Non-pigmented ciliary epithelial cell (primary cell): ENCODE data around the gene NEO1.
"Not testable (repeated sequence)": the region's sequence is repeated elsewhere in the genome, so short reads cannot be mapped to it uniquely, and the experiment has no call there.

ENCODE experiments used
- DNase-seq: peaks from one replicate; pipeline ENCODE4 v3.0.0-alpha.2; 2010; ENCODE audit warnings: low read depth

NEO1 gene

DNA sequence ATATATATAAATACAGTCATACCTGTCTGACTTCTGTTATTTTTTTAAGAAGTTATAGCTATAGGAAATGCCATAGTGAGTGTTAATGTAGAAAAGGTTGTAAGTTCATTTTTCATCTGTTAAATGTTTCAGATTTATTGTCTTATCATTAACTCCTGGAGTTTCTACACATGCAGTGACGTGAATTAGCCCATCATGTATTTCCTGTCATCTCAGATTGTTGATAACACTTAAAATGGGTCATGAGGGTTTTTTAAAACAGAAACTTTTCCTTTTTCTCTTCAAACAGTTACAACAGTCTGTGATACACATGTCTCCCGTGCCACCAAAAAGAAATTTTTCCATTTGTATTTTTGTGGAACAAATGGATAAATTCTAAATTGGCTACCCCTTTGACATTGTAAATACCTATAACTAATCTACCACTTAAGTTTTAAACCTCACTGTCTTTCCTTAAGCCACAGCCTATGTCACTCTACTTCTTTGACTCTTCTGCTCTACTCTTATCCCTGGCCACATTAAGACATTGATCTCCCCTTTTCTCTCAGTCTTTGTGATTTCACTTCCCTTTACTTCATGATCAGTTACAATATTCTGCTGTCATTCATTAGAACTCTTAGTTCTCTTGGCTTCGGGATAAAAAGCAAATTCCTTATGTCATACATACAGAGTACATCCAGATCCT is 89.1 kb downstream of the NEO1 start:
- no peak for DNase-seq

DNA sequence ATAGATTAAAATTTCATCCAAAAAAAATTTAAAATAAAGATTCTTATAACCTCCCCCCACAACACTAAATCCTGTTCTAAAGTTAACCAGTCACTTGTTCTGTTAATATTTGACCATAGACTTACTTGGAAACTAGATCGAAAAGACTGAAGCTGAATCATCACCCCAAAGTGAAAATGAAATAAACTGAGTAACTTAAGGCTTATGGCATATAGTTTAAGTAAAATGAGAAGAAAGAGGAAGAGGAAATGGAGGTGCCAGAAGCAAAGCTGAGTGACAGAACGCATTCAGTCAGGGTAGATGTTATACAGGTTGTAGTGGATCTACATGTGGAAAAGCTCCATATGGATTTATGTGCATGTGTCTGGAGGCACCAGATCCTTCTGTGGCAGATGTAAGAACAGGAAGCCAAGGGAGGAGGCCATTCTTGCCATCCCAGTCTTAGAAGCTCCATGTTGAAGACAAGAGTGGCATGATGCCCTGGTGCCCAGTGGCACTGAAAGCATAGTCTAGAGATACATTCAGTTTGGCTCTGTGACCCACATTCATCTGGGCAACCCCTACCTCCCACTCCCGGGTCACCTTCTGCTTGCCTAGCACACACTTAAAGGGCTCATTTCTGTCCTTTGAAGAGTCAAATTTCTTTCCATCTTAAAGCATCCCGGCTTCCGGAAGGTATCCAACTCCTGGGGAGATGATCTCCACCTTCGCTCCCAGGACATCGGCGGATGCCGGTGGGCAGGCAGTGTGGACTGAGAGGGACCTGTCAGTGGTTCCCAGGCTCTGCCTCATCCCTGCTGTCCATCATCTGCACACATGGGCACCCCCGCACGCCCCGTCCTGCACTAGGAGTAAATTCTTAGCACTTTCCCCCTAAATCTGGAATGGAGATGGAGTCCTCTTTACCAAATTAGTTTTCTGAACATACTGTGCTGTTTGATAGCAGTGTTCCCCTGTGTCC is 90.8 kb downstream of the NEO1 start:
- no peak for DNase-seq

DNA sequence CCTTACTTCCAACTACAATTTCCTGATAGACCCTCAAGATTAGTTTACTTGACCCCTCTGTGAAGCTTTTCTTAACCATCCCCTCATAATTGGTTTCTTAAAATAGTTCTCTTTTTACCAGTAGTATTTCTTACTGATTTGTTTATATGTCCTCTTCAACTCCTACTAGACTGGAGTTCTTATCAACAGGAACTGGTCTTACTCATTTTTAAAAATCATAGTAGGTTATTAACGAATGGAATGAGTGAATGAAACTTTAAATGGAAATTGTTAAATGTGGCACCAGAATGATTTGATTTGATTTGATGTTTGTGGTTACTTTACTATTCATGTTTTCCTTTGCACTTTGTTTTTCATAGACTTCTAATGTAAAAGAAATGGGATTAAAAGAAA is 91.5 kb downstream of the NEO1 start:
- DNase-seq, result no peak

DNA sequence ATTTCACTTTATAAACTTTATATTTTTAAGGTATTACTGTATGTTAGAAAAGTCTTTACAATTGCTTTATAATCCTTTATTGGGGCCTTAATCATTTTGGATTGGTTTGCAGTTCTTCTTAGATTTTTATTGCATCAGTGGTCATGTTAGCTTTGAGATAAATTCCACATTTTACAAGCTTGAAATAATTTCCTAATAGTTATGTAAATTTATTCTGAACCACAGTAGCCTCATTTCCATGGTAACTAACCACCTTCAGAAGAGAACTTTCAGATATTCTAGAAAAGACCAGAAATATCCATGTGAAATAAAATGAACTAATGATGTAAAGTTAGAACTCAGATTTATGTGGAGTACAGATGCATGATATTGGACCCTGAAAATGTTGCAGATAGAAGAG is 94.2 kb downstream of the NEO1 start:
- no peak for DNase-seq

DNA sequence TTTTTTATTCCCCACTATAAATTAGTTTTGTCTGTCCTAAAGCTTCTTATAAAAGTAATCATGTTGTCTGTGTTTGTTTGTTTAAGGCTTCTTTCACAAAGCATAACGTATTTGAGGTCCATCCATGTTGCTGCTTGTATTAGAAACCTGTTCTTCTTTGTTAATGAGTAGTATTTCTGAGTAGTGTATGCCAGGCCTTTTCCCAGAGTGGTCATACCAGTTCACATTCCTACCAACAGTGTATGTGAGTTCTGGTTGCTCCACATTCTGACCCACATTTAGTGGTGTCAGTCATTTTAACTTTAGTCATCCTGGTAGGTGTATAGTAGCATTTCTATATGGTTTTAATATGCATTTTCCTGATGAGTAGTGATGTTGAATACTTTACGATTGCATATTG is 98.6 kb downstream of the NEO1 start:
- DNase-seq, result no peak

DNA sequence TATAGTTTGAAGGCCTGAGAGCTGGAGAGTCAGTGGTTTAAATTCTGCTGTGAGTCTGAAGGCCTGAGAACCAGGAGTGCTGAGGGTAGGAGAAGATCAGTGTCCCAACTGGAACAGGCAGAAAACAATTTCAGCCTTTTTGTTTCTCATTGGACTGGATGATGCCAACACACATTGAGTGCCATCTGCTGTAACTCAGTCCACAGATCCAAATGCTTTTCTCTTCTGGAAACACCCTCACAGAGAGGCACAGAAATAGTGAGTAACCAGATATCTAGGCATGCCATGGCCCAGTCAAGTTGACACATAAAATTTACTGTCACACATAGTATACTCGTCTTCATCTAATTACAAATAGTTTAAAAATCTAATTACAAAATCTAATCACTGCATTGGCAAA is 100.8 kb downstream of the NEO1 start:
- no peak for DNase-seq

DNA sequence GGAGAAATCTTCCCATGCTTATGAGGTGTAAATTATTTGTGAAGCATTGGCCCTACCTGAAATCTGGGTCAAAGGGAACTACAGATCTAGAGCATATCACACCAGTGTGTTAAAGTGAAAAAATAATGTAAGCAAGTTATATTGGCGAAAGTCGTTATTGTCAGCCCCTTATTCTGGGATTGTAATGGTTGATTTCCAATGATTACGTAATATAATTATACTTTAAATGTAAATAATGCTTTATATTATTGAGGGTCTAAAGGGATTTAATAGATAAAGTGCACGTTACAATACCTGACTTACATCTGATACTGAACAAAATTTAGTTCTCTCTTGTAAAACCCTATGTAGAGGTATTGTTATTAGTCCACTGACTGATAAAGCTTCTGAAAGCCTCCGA is 101.2 kb downstream of the NEO1 start:
- DNase-seq, result no peak

DNA sequence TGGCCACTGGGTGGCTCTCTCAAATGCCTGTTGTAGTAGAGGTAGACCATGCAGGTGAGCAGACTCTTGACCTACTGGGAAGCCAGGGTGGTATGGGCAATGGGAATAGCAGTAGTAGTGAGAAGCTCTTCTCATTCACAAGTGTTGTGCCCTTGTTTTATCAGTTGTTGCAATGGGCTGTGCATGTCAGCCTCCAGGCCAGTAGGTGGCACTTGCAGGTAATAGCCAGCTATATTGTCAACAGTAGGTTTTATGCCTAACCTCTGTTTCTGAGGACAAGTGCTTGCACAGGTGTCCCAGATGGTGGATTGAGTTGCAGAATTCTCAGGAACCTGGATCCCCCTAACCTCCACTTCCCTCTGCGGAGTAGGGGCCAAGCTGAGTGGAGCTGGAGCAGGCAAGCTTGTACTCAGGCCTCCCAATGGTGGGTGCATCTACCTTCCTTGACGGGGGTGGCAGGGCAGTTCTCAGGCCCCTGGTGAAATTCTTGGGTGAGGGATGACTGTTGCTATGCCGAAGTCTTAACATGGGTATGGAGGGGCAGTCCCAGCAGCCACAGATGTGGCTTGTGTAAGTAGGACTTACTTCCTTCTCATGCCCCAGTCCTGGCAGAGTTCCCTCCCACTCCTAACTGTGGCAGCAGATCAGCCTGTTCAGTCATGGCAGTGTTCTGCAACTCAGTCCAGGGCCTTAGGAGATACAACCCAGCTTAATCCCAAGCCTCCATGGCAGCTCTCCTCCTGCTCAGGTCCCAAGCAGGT is 104.3 kb downstream of the NEO1 start:
- DNase-seq, result no peak

DNA sequence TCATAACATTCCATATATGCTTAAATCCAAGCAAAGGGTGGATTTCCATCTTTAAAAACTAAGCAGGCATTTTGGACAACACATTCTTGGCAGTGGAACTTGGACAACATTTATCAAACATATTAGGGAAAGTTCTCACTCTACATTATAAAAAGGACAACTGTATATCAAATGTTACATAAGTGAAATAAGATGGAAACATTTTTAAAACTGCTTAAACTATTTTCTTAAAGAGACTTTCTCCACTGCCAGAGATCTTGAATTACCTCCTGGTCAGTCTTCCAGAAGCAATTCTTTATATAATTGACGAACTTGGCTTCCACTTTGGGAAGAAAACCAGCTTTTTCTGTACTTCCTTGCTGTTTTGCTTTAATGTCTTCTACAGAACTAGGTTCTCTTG is 109.3 kb downstream of the NEO1 start:
- no peak for DNase-seq

DNA sequence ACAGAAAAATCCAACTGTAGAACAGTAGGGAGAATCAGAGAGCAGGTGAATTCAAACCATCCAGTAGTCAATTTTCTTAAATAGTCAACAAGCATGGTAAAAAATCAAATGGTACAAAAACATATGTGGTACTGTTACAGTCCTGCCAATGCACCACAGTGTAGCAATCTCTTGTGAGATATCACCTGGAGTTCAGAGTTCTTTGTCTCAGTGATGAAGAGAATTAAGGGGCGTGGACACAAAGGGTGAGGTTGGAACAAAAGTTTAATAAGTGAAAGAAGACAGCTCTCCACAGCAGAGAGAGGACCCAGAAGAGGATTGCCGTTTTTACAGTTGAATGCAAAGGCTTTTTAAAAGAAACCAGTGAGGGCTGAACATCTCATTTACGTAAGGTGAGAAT is 113.2 kb downstream of the NEO1 start:
- no peak for DNase-seq

DNA sequence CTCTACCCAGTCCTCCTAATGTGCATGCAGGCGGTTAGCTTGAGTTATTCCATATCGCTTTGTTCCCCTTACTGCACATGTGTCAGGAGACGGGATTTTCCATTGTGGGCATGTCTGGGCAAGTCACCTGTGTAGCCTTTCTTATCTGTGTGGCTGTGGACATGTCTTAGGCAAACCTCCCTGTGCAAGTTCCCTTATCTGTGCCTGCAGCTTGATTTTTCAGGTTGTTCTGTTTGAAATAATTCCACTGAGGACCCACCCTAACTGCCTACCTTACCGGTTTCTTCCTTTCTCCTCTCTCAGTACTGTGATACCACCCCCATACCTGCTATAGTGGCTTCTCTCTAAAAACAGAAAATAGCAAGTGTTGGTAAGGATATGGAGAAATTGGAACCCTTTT is 113.6 kb downstream of the NEO1 start:
- DNase-seq, result no peak

DNA sequence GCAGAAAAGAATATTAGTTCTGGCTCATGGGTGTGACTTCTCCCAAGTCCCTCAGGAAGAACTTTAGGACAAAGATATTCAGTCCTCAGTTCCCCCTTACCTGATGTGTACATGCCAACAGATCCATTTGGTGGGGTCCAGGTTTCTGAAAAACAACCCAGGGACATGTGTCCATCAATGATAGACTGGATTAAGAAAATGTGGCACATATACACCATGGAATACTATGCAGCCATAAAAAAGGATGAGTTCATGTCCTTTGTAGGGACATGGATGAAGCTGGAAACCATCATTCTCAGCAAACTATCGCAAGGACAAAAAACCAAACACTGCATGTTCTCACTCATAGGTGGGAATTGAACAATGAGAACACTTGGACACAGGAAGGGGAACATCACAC is 114.4 kb downstream of the NEO1 start:
- DNase-seq, result not testable (repeated sequence)

DNA sequence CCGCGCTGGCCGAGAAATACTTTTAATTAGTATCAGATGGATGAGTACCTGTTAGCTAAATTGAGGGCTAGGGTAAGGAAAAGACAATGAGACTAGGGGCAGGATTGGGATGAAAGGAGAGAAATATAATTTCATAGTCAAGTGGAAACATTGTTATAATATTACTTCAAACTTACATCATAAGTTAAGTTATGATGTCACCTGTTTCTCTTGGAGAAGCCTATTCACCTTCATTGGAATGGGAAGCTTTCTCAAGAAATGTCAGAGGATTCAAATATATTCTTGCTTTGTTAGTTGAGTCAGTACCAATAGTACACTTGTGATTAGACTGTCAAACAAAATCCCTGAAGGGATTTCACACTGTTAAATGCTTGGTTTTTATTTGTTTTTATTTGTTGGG is 116.2 kb downstream of the NEO1 start:
- no peak for DNase-seq

DNA sequence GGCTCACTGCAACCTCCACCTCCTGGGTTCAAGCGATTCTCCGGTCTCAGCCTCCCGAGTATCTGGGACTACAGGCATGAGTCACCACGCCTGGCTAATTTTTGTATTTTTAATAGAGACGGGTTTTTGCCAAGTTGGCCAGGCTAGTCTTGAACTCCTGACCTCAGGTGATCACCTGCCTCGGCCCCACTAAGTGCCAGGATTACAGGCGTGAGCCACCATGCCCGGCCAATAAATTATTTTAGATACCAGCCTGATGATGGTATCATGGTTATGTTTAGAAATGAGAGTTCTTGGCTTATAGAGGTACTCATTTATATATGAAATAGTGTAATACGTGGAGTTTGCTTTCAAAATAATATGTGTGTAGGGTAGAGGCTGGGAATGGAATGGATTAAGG is 119.4 kb downstream of the NEO1 start:
- no peak for DNase-seq

DNA sequence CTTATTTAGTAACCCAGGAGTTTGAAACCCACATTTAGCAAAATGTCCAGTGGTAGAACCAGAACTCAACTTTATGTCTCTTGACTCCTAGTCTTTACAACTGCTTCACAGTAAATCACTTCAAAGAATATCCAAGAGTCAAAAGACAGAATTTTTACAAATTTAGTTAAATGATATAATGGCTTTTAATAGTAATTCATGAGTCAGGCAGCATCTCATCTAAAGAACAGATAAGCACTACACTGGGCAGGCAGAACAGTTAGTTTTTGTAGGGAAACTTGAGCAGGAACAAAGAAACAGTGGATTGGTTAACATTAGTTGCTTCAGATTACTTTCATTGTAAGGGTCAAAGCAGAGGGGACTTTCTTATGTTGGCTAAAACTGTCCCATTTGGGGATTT is 120.2 kb downstream of the NEO1 start:
- DNase-seq, result no peak

DNA sequence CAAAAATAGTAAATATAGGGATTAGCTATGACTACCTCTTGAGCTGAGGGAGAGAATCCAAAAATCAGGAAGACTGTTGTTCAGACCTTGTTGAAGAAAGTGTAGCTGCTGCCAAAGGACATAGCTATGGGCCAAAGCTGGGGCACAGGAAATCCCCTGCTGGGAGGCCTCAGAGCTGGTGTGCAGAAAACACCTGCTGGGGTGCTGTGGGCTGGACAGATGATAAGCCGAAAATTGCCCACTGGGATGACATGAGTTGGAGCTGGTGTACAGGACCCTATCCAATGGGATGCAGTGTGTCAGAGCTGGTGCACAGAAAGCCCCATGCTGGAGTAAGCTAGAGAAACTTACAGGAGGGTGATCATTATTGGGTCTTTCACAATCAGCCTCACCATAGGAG is 121.9 kb downstream of the NEO1 start:
- DNase-seq, result no peak

DNA sequence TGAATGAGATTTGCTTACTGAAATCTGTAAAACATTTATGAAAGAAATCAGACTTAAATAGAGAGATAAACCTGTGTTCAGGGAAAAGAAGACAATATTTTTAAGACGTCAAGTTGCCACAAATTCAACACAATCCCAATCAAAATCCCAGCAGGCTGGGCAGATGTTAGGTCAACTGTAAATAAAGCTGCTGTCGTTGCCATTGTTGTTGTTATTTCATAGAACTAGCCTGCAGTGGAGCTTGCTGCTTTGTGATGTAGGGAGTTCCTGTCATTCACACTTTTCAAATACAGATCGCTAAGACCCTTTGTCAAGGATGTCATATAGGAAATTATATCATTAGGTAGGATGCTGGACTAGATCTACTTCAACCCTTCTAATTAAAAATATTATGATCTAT is 123.1 kb downstream of the NEO1 start:
- DNase-seq, result no peak

DNA sequence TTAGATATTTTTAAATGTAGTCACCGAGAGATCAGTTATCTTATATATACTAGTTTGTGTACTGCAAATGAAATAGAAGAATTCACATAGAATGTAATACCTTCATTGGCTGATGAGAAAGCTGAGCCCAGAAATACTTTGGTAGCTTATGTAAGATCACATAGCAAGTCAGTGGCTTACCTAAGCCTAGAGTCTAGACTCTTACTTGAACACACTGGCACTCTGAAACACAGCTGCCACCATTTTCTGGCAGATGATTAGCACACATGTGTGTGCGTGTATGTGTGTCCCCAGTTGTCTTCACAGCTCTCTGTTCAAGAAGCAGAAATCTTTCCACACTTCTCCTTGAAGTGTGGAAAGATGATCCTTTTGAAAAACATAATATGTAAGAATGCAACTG is 124.3 kb downstream of the NEO1 start:
- no peak for DNase-seq

DNA sequence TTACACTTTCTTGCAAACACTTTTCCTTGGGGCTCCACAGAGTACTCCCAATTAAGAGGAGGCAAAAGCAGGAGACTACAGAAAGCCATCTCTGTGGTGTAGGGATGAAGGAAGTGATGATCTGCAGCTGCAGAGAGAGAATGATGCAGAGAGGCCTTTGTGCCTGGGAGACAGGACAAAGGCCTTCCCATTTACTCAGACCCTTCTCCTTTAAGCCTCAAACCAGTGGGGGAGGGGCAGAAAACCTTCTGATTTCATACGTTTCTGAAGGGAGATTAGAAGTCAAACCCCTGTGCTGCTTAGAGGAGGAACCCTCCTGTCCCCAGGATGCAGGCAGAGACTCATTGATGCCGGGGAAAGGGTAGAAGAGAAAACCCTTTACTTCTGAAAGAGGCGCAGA is 130.8 kb downstream of the NEO1 start:
- no peak for DNase-seq

DNA sequence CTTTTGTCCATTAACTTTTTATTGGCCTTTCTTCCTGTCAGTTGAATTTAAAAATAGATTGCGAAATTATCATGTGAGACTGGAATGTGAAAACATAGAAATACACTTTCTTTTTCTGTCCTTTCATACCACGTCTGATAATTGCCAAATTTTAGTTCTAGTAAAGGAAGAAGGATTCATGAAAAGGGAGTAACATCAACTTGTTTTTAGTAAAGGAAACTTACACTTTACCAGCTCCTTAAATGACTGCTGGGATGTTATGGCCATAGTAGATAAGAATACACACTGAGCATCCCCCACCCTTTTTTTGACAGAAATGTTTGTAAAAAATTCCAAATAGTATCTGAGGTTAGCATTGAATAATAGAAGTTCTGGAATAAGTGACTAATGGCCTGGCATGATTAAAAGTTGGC is 137.9 kb downstream of the NEO1 start:
- no peak for DNase-seq

DNA sequence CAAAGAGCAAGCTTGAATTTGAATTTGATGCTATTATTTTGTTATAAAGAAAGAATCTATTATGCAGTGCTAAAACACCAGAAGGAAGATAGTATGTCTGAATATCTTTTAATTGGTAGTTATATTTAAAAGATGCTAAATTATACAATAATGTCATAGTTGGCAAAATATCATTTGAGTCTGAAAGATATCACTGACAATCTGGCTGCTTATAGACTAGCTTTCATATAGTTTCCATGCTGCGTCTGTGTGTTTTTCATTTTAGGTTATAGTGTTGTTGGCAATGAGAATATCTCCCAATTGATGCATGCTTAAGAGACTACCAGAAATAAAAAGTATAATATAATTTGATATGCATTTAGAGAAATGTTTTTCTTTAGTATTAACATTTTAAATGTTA is 142.9 kb downstream of the NEO1 start:
- no peak for DNase-seq

DNA sequence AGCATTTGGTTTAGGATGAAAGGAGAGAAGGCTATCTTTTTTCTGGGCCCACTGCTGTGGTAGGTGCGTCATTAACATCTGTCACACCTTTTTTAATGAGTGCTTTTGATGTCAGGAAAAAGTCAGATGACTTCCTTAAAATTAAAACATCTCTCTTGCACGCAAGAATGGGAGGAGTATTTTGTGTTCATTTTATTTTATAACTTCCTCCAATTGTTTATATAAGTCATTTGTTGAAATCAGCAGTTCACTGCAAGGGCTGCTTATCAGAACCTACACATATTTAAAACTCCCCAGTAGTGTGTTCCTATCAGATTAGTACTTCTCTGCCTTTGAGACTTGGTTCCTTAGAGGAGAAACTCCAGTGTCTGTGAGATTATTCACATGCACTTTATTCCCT is 143.8 kb downstream of the NEO1 start:
- DNase-seq, result no peak

DNA sequence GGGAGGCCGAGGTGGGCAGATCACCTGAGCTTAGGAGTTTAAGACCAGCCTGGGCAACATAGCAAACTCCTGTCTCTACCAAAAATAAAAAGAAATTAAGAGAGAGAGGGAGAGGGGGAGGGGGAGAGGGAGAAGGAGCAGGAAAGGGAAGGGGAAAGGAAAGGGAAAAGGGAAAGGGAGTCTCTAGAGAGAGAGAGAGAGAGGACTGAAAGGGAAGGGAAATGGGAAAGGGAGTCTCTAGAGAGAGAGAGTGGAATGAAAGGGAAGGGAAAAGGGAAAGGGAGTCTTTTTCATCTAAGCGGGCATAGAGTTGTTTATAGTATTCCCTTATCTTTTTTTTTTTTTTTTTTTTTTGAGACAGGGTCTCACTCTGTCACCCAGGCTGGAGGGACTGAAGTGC is 148.1 kb downstream of the NEO1 start:
- DNase-seq, result no peak
